Measurements from ENCODE around the gene MYOG. TPM values are rescaled to one million over a fixed set of nuclear protein-coding genes. Genes with fewer than 3 reads are reported as not detected.

Gene MYOG
- total RNA-seq = not detected in 2 replicates

DNA sequence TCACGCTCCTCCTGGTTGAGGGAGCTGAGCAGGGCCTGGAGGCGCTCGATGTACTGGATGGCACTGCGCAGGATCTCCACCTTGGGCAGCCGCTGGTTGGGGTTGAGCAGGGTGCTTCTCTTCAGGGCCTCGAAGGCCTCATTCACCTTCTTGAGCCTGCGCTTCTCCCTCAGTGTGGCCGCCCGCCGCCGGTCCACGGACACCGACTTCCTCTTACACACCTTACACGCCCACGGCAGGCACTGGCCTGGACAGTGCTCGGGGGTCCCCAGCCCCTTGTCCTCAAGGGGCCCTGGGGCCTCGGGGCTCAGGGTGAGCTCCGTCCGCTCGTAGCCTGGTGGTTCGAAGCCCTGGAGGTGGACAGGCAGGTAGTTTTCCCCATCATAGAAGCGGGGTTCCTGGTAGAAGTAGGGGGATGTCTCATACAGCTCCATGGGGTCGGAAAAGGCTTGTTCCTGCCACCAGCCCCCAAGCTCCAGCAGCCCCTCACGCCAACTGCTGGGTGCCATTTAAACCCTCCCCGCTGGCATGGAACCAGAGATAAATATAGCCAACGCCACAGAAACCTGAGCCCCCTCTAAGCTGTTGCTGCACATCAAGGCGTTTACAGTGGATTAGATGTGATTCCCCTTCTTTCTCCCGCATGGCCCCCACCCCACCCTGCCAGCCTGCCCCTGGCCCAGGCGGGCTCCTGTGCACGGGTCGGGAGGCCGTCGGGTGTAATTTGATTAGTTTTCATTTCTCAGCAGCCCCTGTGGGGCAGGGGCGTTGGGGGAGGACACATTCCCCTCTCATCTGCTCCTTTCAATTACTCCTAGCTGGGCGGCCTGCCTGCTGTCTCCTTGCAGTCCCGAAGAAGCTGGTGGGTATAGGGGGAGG is at the start of gene MYOG:
MYOG (minus strand) TSS at position 485 of the 879 bp plus-strand sequence; CDS start at position 434, 51 bp downstream.
- no peak for DNase-seq (ENCODE audit: low read depth, low spot score)

GRCh38 chr1:203133970-203134725 is 48.3 kb upstream of the MYOG start:
- no peak for DNase-seq (ENCODE audit: low read depth, low spot score)

DNA sequence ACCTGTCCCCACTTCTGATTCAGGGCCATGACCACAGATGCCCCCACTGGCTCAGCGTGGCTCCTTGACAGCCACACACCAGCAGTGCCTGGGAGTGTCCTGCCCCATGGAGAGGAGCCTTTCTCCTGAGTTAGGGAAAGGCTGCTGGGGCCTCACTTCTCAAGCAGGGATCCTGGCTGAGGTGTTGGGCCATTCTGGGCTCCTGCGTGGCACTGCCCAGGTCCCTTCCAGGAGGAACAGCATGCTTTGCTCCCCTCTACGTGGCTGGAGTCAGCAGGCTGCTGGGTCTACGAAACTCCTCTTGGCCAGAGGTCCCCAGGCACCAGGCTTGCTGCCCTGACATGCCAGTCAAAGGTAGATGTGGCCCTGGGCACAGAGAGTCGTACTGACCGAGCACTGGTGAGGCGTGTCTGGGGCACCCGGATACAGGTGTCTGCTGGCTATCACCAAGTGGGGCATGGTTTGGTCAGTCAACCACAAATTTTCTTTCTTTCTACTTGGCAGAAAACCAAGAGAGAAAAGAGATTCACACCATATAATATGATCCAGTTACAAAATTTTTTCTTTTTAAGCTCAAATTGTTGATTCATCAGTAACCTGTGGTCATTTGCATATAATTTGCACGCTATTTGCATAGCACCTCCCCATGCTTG is 45.9 kb upstream of the MYOG start:
- no peak for DNase-seq (ENCODE audit: low read depth, low spot score)

DNA sequence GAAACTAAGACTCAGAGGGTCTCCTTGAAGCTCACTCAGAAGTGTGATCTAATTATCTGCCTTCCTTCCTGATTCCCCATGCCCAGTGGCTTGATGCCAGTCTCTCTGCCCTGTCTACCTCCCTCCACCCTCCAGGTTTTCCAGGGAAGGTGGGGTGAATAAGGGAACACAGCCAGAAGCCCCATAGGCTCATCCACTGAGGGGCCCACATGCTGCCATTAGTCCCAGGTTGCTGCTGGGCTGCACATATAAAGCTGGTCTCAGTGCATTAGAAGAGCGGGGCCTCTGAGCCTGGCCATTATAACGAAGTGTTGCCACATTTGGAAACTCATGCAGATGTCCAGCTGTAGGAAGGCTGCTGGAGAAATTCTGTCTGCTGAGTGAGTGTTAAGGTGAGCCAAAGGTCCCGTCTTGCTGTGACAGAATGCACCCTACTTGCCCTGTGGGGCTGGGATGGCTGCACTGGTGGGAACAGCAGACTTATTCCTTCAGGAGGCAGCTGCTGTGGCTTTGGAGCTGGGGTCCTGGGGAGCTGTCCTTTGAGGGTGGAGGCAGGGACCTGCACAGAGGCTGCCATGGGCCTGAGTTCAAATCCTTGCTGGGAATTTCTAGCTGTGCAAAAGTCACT is 44.7 kb upstream of the MYOG start:
- DNase-seq (ENCODE audit: low read depth, low spot score) = no peak

DNA sequence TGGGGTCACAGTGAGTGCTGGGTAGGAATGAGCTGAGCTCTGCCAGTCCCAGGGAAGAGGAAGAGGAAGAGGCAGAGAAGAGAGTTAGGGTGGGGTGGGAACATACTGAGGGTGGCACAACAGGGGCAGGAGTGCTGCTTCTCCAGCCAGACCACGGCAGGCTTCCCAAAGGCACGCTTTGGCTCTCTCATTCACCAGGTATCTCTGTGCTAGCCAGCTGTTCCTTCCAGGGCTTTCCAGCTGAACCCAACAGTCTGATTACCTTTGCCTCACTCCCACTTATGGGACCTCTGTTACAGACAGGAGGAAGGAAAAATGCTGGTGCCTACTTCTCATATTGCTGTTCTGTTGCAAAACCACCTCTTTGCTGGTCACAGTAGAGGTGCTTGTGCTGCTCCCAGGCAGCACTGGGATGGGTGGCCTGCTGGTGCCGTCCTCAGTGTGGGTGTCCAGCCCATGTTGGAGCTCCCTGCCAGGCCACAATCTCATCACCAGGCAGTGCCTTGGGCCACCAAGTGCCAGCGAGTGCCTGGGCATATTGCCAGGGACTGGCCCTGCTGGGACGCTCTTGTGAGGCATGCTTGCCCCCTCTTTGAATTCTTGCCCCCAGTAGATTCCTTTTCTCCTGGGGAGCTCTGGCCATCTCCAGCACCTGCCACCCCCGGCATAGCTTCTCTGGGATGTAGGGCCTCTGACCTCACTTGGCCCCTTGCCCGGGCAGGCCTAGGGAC is 43.9 kb upstream of the MYOG start:
- no peak for DNase-seq (ENCODE audit: low read depth, low spot score)

DNA sequence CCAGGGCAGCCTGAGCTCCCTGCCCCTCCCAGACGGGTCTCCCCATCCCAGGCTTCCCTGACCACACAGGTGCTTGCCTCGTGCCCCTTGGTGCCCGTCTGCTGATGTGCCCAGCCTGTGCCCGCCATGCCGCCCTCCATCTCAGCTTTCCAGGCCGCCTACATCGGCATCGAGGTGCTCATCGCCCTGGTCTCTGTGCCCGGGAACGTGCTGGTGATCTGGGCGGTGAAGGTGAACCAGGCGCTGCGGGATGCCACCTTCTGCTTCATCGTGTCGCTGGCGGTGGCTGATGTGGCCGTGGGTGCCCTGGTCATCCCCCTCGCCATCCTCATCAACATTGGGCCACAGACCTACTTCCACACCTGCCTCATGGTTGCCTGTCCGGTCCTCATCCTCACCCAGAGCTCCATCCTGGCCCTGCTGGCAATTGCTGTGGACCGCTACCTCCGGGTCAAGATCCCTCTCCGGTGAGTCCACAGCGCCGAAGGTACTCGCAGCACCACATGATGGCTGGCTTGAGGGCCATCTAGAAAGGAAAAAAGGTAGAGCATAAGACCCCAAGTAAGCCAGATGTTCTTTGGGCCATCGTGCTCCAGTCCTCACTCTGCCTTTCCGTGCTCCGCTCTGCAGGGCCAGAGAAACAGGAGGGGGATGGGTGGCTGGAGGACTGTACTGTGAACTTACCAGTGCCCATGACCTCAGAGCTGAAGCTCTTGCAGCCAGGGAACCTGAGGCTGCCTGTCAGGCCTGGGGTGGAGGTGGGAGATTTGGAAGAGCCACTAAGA is 43.1 kb upstream of the MYOG start:
- no peak for DNase-seq (ENCODE audit: low read depth, low spot score)

DNA sequence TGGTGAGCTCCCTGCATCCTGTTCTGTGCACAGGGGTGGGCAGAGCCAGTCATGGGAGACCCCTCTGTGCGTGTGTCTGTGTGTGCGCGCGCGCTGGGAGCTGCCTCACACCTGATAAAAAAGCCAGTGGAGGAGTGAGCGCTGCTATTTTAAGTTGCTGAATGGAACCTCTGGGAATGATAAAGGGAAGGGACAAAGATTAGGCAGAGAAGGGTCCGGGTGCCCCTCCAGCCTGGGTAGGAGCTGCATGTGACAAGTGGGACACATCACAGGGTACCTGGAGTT is 42.6 kb upstream of the MYOG start:
- DNase-seq (ENCODE audit: low read depth, low spot score) = no peak

- DNase-seq (ENCODE audit: low read depth, low spot score) = no peak
These were observed 42.0 kb upstream of the MYOG start, which contains the start of gene ADORA1 for GRCh38 chr1:203127666-203128430. Gene ADORA1, plus strand, starts transcription at chr1:203127726. Its CDS starts 1,116 bp downstream, at chr1:203128842.

DNA sequence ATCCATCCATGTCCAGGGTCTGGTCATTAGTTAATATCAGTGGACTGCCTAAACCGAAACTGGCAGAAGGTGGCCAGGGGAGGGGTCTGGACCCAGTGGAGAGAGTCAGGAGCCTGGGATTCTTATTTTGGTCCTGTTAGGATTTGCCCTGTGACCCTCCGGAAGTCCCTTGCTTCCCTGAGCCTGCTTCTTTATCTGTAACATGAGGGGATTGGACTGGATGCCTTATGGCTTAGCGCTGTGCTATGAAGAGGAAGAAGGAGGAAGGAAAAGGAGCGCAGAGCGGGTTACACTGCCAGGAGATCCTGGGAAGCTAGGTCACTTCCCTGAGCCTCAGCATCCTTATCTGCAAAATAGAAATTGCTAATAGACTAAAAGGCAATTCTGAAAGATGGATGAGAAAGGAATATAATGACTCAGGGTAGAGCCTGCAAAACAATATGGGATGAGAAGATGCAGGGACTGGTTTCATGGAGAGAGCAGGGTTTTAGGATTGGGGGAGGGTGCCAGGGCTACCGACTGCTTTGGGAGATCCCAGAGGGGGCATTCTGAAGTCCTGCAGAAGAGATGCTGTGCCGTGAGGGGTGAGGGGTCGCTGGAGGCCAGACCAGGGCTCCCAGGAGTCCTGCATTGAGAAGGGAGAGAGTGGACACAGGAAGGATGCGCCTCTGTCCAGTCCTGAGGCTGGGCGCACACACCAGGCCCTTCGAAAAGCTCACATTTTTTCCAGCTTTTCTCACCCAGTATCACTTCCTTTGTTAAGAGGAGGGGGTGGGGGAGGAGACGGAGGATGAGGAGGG is 41.3 kb upstream of the MYOG start:
- DNase-seq (ENCODE audit: low read depth, low spot score) = no peak

- no peak for DNase-seq (ENCODE audit: low read depth, low spot score)
These were observed 40.5 kb upstream of the MYOG start for GRCh38 chr1:203126151-203126865.

GRCh38 chr1:203124546-203125317 is 38.9 kb upstream of the MYOG start:
- DNase-seq (ENCODE audit: low read depth, low spot score) = no peak

DNA sequence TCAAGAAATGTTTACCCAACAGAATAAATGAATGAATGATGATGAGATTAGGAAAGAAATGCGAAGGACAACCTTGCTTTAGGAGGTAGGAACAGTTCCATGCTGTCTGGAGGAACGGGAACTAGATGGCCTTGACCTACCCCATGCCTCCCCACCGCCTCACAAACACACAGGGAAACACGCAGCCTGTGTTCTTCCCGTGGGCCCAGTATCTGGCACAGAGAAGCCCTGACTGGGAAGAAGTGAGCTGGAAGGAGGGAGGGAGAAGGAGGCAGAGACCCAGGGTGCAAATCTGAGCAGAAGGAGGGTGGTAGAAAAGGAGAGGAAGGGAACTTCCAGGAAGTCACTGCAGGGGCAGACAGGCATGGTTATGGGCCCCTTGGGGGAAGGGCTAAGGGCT is 38.2 kb upstream of the MYOG start:
- no peak for DNase-seq (ENCODE audit: low read depth, low spot score)

DNA sequence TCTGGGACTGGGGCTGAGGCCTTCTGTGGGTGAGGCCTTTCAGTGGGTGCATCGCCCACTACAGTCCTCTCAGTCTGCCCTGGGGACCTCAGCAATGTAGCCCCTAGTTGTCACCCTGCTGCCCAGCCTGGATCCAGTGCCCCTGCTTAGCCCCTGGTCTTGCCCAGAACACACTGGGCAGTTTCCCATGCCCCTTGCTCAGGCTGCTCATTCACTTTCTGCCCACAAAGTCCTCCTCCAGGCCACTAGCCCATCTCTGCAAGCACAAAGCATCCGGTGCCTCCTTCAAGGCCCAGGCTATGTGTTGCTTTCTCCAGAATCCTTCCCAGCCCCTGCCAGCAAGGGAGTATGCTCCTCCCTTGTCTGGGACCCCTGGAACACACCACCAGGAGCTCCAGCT is 36.3 kb upstream of the MYOG start:
- DNase-seq (ENCODE audit: low read depth, low spot score) = no peak

GRCh38 chr1:203121186-203122015 is 35.6 kb upstream of the MYOG start:
- no peak for DNase-seq (ENCODE audit: low read depth, low spot score)

GRCh38 chr1:203120325-203121153 is 34.7 kb upstream of the MYOG start:
- DNase-seq (ENCODE audit: low read depth, low spot score) = no peak

All from pulmonary artery endothelial cell (primary cell).